ENCODE measurements around the gene RELCH. TPM values are rescaled to one million over a fixed set of nuclear protein-coding genes. Genes with fewer than 3 reads are reported as not detected.

Gene RELCH
- total and polyA plus RNA-seq, 2 experiments from 2014 or later = 8.6 to 38.6 TPM

DNA sequence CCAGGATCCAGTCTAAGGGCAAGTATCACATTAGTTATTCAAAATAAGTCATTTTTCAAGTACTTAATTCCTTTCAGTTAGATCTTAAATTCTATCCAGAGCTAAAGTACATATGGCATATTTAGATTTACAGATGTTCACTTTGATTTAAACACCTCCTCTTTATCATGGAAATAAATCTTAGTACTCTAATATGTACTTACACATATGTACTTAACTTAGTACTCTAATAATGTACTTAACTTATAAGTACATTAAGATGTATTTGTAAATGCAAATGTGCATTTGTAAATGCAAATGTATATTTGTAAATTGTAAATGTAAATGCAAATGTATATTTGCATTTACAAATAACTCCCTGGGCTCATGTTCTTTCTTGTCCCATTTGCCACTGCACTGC is 14.8 kb upstream of the RELCH start:
- Histone ChIP-seq H3F3A (ENCODE audit: insufficient read depth) (no peaks in the 10 kb centered on the region), H3K27ac (no peak overlapping the region), H2AFZ (no peak overlapping the region), H3K9ac (no peak overlapping the region), H3K79me2 (ENCODE audit: insufficient read depth) (no peaks in the 10 kb centered on the region), H3K9me2 (ENCODE audit: insufficient read depth) (no peaks in the 10 kb centered on the region), H4K20me1 (ENCODE audit: insufficient read depth) (no peaks in the 10 kb centered on the region), H3K9me3 (ENCODE audit: low read depth) (no peaks in the 10 kb centered on the region), H3K36me3 (ENCODE audit: low read depth) (peaks cover 7% of the 10 kb centered on the region; the same call in 1 of the 2 replicates), H3K4me3 (no peak overlapping the region), H3K4me2 (ENCODE audit: unreplicated experiment) (no peak overlapping the region), H3K4me1 (ENCODE audit: insufficient read depth) (no peaks in the 10 kb centered on the region), H3K27me3 (replicated peaks; ENCODE audit: insufficient read depth) (no peaks in the 10 kb centered on the region)
- in situ Hi-C loops (cut with MboI) = no loop called here
- no peak for TF ChIP-seq EZH2 (IDR thresholded peaks at IDR 0.05; ENCODE audit: insufficient read depth, poor library complexity, severe bottlenecking)
- TF ChIP-seq EZH2phosphoT487 (IDR thresholded peaks at IDR 0.05; ENCODE audit: insufficient read depth, low read depth) = no peak
- DNase-seq = no peak

DNA sequence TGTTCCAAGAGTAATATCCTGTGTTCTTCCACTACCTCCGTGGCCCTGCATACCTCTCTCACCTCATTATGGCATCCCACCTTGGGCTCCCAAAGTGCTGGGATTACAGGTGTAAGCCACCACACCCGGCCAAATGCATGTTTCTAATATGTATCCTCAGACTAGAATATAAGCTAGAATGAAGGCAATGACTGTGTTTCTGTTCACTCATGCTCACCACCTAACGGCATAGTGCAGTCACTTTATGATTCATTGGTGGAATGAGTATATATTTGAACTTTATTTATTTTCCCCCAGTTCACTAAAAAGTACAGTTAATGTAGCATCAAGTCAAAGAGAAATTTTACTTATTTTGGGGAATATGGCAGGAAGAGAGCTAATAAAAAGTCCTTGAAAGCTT is 11.5 kb upstream of the RELCH start:
- no peaks in the 10 kb centered on the region for H4K20me1 ChIP-seq (ENCODE audit: insufficient read depth)
- in situ Hi-C loops (cut with MboI) = loop anchor here (25.0 kb wide), 1 partner anchor 387 kb away; no protein-coding TSS in a partner anchor
- no peaks in the 10 kb centered on the region for H3K4me1 ChIP-seq (ENCODE audit: insufficient read depth)
- no peaks in the 10 kb centered on the region for H3K9me2 ChIP-seq (ENCODE audit: insufficient read depth)
- H3K9me3 ChIP-seq (ENCODE audit: low read depth) = no peaks in the 10 kb centered on the region
- H3K27ac ChIP-seq = no peak overlapping the region
- H3K27me3 ChIP-seq (replicated peaks; ENCODE audit: insufficient read depth) = no peaks in the 10 kb centered on the region
- no peak overlapping the region for H3K4me2 ChIP-seq (ENCODE audit: unreplicated experiment)
- H2AFZ ChIP-seq = no peak overlapping the region
- H3F3A ChIP-seq (ENCODE audit: insufficient read depth) = no peaks in the 10 kb centered on the region
- H3K36me3 ChIP-seq (ENCODE audit: low read depth) = peaks cover 7% of the 10 kb centered on the region; the same call in 1 of the 2 replicates
- no peaks in the 10 kb centered on the region for H3K79me2 ChIP-seq (ENCODE audit: insufficient read depth)
- no peak for TF ChIP-seq EZH2phosphoT487 (IDR thresholded peaks at IDR 0.05; ENCODE audit: insufficient read depth, low read depth)
- TF ChIP-seq EZH2 (IDR thresholded peaks at IDR 0.05; ENCODE audit: insufficient read depth, poor library complexity, severe bottlenecking) = no peak
- 71 to 75% methylated on average over 3 of the region's 3 CpGs for WGBS, 2 experiments (ENCODE audit: low coverage in 1 of 2, low lambda C conversion rate in 2 of 2, missing lambda C conversion rate in 2 of 2)
- no peak overlapping the region for H3K4me3 ChIP-seq
- H3K9ac ChIP-seq = no peak overlapping the region
- DNase-seq = peak; percentile 11

DNA sequence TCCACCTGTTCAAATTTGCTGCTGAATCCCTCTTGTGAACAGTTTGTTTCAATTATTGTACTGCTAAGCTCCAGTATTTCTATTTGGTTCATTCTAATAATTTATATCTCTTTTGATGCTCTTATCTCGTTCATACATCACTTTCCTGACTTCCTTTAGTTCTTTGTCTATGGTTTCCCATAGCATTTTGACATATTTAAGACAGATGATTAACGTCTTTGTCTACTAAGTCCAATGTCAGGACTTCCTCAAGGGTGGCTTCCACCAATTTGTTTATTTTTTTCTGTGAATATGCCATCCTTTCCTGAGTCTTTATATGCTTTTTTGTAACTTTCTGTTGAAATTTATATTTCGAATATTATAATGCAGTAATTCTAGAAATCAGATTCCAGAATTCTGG is 9.8 kb upstream of the RELCH start:
- Histone ChIP-seq H3K4me3 (no peak overlapping the region), H3K9me2 (ENCODE audit: insufficient read depth) (no peaks in the 10 kb centered on the region), H2AFZ (no peak overlapping the region), H3K4me1 (ENCODE audit: insufficient read depth) (no peaks in the 10 kb centered on the region), H3K27me3 (replicated peaks; ENCODE audit: insufficient read depth) (no peaks in the 10 kb centered on the region), H3K36me3 (ENCODE audit: low read depth) (peaks cover 2% of the 10 kb centered on the region; the same call in 1 of the 2 replicates), H3K27ac (no peak overlapping the region), H3K9me3 (ENCODE audit: low read depth) (no peaks in the 10 kb centered on the region), H3K79me2 (ENCODE audit: insufficient read depth) (0 out of 2 replicates have a peak, but pooled peaks cover 2% of the 10 kb centered on the region), H3K9ac (no peak overlapping the region), H4K20me1 (ENCODE audit: insufficient read depth) (no peaks in the 10 kb centered on the region), H3F3A (ENCODE audit: insufficient read depth) (no peaks in the 10 kb centered on the region), H3K4me2 (ENCODE audit: unreplicated experiment) (no peak overlapping the region)
- DNase-seq = no peak
- in situ Hi-C loops (cut with MboI) = loop anchor here (25.0 kb wide), 1 partner anchor 385 kb away; no protein-coding TSS in a partner anchor
- TF ChIP-seq EZH2 (IDR thresholded peaks at IDR 0.05; ENCODE audit: insufficient read depth, poor library complexity, severe bottlenecking) (no peak), EZH2phosphoT487 (IDR thresholded peaks at IDR 0.05; ENCODE audit: insufficient read depth, low read depth) (no peak)
- WGBS, 2 experiments (ENCODE audit: low coverage in 1 of 2, low lambda C conversion rate in 2 of 2, missing lambda C conversion rate in 2 of 2) = 78 to 84% methylated on average over 3 of the region's 3 CpGs

DNA sequence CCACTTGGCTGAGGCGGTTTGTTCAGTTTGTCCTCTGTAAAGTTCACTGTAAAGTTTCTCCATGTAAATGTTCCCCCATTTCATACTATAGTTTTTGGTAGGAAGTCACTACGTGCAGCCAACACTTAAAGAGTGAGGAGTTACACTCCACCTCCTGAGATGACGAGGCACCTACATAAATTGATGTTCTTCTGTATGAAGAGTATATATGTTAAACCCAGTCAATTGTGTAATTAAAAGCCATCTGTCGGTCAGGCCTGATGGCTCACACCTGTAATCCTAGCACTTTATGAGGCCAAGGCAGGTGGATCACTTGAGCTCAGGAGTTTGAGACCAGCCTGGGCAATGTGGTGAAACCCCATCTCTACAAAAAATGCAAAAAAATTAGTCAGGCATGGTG is 7.8 kb upstream of the RELCH start:
- no peak overlapping the region for H3K27ac ChIP-seq
- 97 to 98% methylated on average over 4 of the region's 4 CpGs for WGBS, 2 experiments (ENCODE audit: low coverage in 1 of 2, low lambda C conversion rate in 2 of 2, missing lambda C conversion rate in 2 of 2)
- no peak overlapping the region for H3K4me3 ChIP-seq
- no peak for DNase-seq
- H3K4me1 ChIP-seq (ENCODE audit: insufficient read depth) = no peaks in the 10 kb centered on the region
- H3K9me2 ChIP-seq (ENCODE audit: insufficient read depth) = no peaks in the 10 kb centered on the region
- H3K9ac ChIP-seq = no peak overlapping the region
- TF ChIP-seq EZH2phosphoT487 (IDR thresholded peaks at IDR 0.05; ENCODE audit: insufficient read depth, low read depth) (no peak), EZH2 (IDR thresholded peaks at IDR 0.05; ENCODE audit: insufficient read depth, poor library complexity, severe bottlenecking) (no peak)
- 0 out of 2 replicates have a peak, but pooled peaks cover 13% of the 10 kb centered on the region for H3K79me2 ChIP-seq (ENCODE audit: insufficient read depth)
- no peaks in the 10 kb centered on the region for H3F3A ChIP-seq (ENCODE audit: insufficient read depth)
- no peak overlapping the region for H2AFZ ChIP-seq
- in situ Hi-C loops (cut with MboI) = loop anchor here (25.0 kb wide), 1 partner anchor 383 kb away; no protein-coding TSS in a partner anchor
- H3K36me3 ChIP-seq (ENCODE audit: low read depth) = no peaks in the 10 kb centered on the region
- no peak overlapping the region for H3K4me2 ChIP-seq (ENCODE audit: unreplicated experiment)
- no peaks in the 10 kb centered on the region for H3K9me3 ChIP-seq (ENCODE audit: low read depth)
- H4K20me1 ChIP-seq (ENCODE audit: insufficient read depth) = no peaks in the 10 kb centered on the region
- no peaks in the 10 kb centered on the region for H3K27me3 ChIP-seq (replicated peaks; ENCODE audit: insufficient read depth)

DNA sequence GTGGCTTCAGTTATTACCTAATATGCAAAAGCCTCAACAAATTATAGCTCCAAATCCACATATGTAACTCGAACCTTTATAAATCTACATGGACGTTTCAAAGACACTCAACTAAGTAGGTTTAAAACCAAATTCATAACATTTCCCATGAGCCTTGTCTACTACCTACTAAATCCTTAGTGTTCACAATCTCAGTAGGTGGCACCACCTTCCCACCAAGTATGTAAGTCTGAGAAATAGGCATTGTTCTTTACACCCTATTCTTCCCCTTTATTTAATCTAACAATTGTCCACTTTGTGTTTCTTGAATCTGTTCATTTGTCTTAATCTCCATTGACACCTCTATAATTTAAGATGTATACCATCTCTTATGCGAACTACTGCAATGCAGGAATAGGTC is 4.8 kb upstream of the RELCH start:
- no peaks in the 10 kb centered on the region for H3K36me3 ChIP-seq (ENCODE audit: low read depth)
- WGBS, 2 experiments (ENCODE audit: low coverage in 1 of 2, low lambda C conversion rate in 2 of 2, missing lambda C conversion rate in 2 of 2) = 66 to 78% methylated on average over 3 of the region's 3 CpGs
- H3K9me2 ChIP-seq (ENCODE audit: insufficient read depth) = no peaks in the 10 kb centered on the region
- peaks cover 7% of the 10 kb centered on the region; the same call in 1 of the 2 replicates for H3F3A ChIP-seq (ENCODE audit: insufficient read depth)
- no peak overlapping the region for H3K27ac ChIP-seq
- H2AFZ ChIP-seq = no peak overlapping the region
- no peaks in the 10 kb centered on the region for H3K9me3 ChIP-seq (ENCODE audit: low read depth)
- TF ChIP-seq EZH2 (IDR thresholded peaks at IDR 0.05; ENCODE audit: insufficient read depth, poor library complexity, severe bottlenecking) (no peak), EZH2phosphoT487 (IDR thresholded peaks at IDR 0.05; ENCODE audit: insufficient read depth, low read depth) (no peak)
- no peak for DNase-seq
- no peaks in the 10 kb centered on the region for H4K20me1 ChIP-seq (ENCODE audit: insufficient read depth)
- H3K9ac ChIP-seq = no peak overlapping the region
- H3K4me1 ChIP-seq (ENCODE audit: insufficient read depth) = no peaks in the 10 kb centered on the region
- H3K4me2 ChIP-seq (ENCODE audit: unreplicated experiment) = no peak overlapping the region
- in situ Hi-C loops (cut with MboI) = loop anchor here (25.0 kb wide), 1 partner anchor 380 kb away; no protein-coding TSS in a partner anchor
- peaks cover 20% of the 10 kb centered on the region; the same call in 1 of the 2 replicates for H3K79me2 ChIP-seq (ENCODE audit: insufficient read depth)
- H3K27me3 ChIP-seq (replicated peaks; ENCODE audit: insufficient read depth) = no peaks in the 10 kb centered on the region
- no peak overlapping the region for H3K4me3 ChIP-seq
